Keratinocyte (primary cell): Measurements from ENCODE around the gene NKAP.

Source experiments
- CTCF ChIP-seq, 3 experiments: IDR thresholded peaks in 1 of 3; conservative IDR thresholded peaks in 1 of 3; optimal IDR thresholded peaks in 1 of 3; 2 replicates in 2 of 3; 3 replicates in 1 of 3; pipeline versions ENCODE3 to v1.5.1; 2011; ENCODE audit warnings: low read length in 3 of 3, mild to moderate bottlenecking in 3 of 3, moderate library complexity in 2 of 3, control low read depth in 1 of 3, inconsistent platforms in 1 of 3; ENCODE audit not compliant: insufficient read depth in 2 of 3; ENCODE audit errors: extremely low read depth in 1 of 3
- EZH2 ChIP-seq: IDR thresholded peaks from one replicate; pipeline ENCODE4 v1.6.1; 2012; ENCODE audit warnings: inconsistent platforms, mild to moderate bottlenecking, low read length, moderate library complexity

- TF ChIP-seq CTCF (optimal IDR thresholded peaks at IDR 0.05 in 1 of 3, IDR thresholded peaks at IDR 0.05 in 1 of 3, conservative IDR thresholded peaks at IDR 0.05 in 1 of 3; ENCODE audit: extremely low read depth in 1 of 3, insufficient read depth in 2 of 3, low read length in 3 of 3) (no peak), EZH2 (no peak)
Observed at GRCh38 chrX:119885554-119886428, 57.8 kb downstream of the NKAP start.
